A549 (cell line): Measurements from ENCODE around the gene SORBS1. TPM values are rescaled to one million over a fixed set of nuclear protein-coding genes. Genes with fewer than 3 reads are reported as not detected.

Experiments
- ATAC-seq, 2 experiments: fragments of 200-7000 bp in 1 of 2; fragments of >200 bp in 1 of 2; cut with Nextera tagmentation in 1 of 2; cut with Tn5 transposase in 1 of 2; 3 replicates each; pipeline versions ENCODE4 v1.8.0 to v1.9.1; 2018 to 2020; ENCODE audit warnings: mild to moderate bottlenecking in 1 of 2, moderate library complexity in 1 of 2
- CTCF ChIA-PET: fragments of 300-600 bp; sonication (Branson Sonifier 250); formaldehyde crosslinking; extraction: SDS; loops from one replicate; lab custom pipeline; 2021; ENCODE audit warnings: antibody characterized with exemption, inconsistent platforms; lab: Yijun Ruan, JAX
- POLR2A ChIA-PET: fragments of 350-600 bp; formaldehyde crosslinking; extraction: SDS; loops from one replicate; lab custom pipeline; 2021; ENCODE audit warnings: antibody characterized with exemption, inconsistent platforms; lab: Yijun Ruan, JAX
- DNase-seq, 2 experiments: peaks; one replicate each; pipeline versions ENCODE4 v3.0.0 to v3.0.0-alpha.2; 2011 to 2016; ENCODE audit warnings: low read depth in 1 of 2, low spot score in 1 of 2
- FAIRE-seq: peaks from 2 replicates; lab custom pipeline; 2011; peaks lifted over from hg19 to GRCh38; lab: Jason Lieb, UNC
- H3K27ac ChIP-seq, 2 experiments: fragments of >200 bp; sonication (Bioruptor Twin); formaldehyde crosslinking; 3 replicates each; pipeline ENCODE4 v1.5.1; 2016 to 2017
- H3K4me1 ChIP-seq: fragments of >200 bp; sonication (Bioruptor Twin); formaldehyde crosslinking; 3 replicates; pipeline ENCODE4 v1.6.1; 2016
- H3K4me2 ChIP-seq: fragments of >200 bp; sonication (Bioruptor Twin); formaldehyde crosslinking; 3 replicates; pipeline ENCODE4 v1.6.1; 2016
- H3K4me3 ChIP-seq: fragments of >200 bp; sonication (Bioruptor Twin); formaldehyde crosslinking; 3 replicates; pipeline ENCODE4 v1.5.1; 2016
- H3K9me3 ChIP-seq: fragments of >200 bp; sonication (Bioruptor Twin); formaldehyde crosslinking; 3 replicates; pipeline ENCODE4 v1.6.1; 2016
- BCL3 ChIP-seq: fragments of >200 bp; sonication (Bioruptor Twin); formaldehyde crosslinking; IDR thresholded peaks from 3 replicates; pipeline ENCODE4 v1.6.1; 2016
- CBX2 ChIP-seq: fragments of 200-600 bp; sonication (generic); IDR thresholded peaks from 2 replicates; pipeline ENCODE4 v1.6.1; 2016; ENCODE audit warnings: low read depth, mild to moderate bottlenecking, borderline replicate concordance
- CEBPB ChIP-seq, 2 experiments: fragments of >200 bp in 1 of 2; sonication (Bioruptor Twin) in 1 of 2; formaldehyde crosslinking in 1 of 2; IDR thresholded peaks; 2 replicates each; pipeline ENCODE4 v1.6.1; 2012 to 2016
- E2F6 ChIP-seq: IDR thresholded peaks from 2 replicates; pipeline ENCODE4 v1.6.1; 2012; ENCODE audit warnings: low read depth, borderline replicate concordance
- EHF ChIP-seq: fragments of 250-450 bp; sonication (Bioruptor Pico); IDR thresholded peaks from 2 replicates; pipeline ENCODE4 v1.5.0; 2020; ENCODE audit warnings: mild to moderate bottlenecking
- ELK1 ChIP-seq: fragments of 150-350 bp; IDR thresholded peaks from 2 replicates; pipeline ENCODE4 v1.6.1; 2014; ENCODE audit warnings: low read depth, mild to moderate bottlenecking, low read length
- FOSB ChIP-seq: fragments of 250-450 bp; sonication (Bioruptor Pico); IDR thresholded peaks from 2 replicates; pipeline ENCODE4 v1.5.0; 2020; ENCODE audit warnings: mild to moderate bottlenecking, moderate library complexity
- FOXS1 ChIP-seq: fragments of 250-450 bp; sonication (Bioruptor Pico); IDR thresholded peaks from 2 replicates; pipeline ENCODE4 v1.5.0; 2020; ENCODE audit warnings: mild to moderate bottlenecking, moderate library complexity
- HES2 ChIP-seq: fragments of >200 bp; sonication (Bioruptor Twin); formaldehyde crosslinking; IDR thresholded peaks from 2 replicates; pipeline ENCODE4 v1.6.1; 2016
- HOXB13 ChIP-seq: fragments of 250-450 bp; sonication (Bioruptor Pico); IDR thresholded peaks from 2 replicates; pipeline ENCODE4 v1.5.0; 2020; ENCODE audit warnings: low read depth, mild to moderate bottlenecking, moderate library complexity
- KDM5A ChIP-seq: fragments of 200-600 bp; sonication (generic); IDR thresholded peaks from 2 replicates; pipeline ENCODE4 v1.6.1; 2016; ENCODE audit warnings: antibody characterized with exemption, mild to moderate bottlenecking
- MAFK ChIP-seq: fragments of 450-650 bp; IDR thresholded peaks from 2 replicates; pipeline ENCODE4 v1.6.1; 2014; ENCODE audit not compliant: partially characterized antibody
- NFE2L2 ChIP-seq: fragments of 150-350 bp; conservative IDR thresholded peaks from 2 replicates; pipeline ENCODE4 v1.6.1; 2014; ENCODE audit warnings: low read length
- NPAS2 ChIP-seq: fragments of 250-450 bp; sonication (Bioruptor Pico); IDR thresholded peaks from 2 replicates; pipeline ENCODE4 v1.8.0; 2022; ENCODE audit warnings: mild to moderate bottlenecking, moderate library complexity, borderline replicate concordance
- POLR2AphosphoS2 ChIP-seq: conservative IDR thresholded peaks from 2 replicates; pipeline ENCODE4 v1.6.1; 2012; ENCODE audit warnings: low read length, improper control_type of control experiment, inconsistent platforms
- RAD21 ChIP-seq, 2 experiments: fragments of >200 bp in 1 of 2; sonication (Bioruptor Twin) in 1 of 2; formaldehyde crosslinking in 1 of 2; IDR thresholded peaks in 1 of 2; conservative IDR thresholded peaks in 1 of 2; 2 replicates in 1 of 2; 3 replicates in 1 of 2; pipeline ENCODE4 v1.6.1; 2012 to 2018; ENCODE audit warnings: inconsistent platforms in 1 of 2
- RARB ChIP-seq: fragments of 250-450 bp; sonication (Bioruptor Pico); IDR thresholded peaks from 2 replicates; pipeline ENCODE4 v1.8.0; 2021; ENCODE audit warnings: mild to moderate bottlenecking, moderate library complexity
- RFX5 ChIP-seq: fragments of 450-650 bp; IDR thresholded peaks from 2 replicates; pipeline ENCODE4 v1.7.1; 2014; ENCODE audit warnings: antibody characterized with exemption, mild to moderate bottlenecking, moderate library complexity
- RNF2 ChIP-seq: fragments of 200-600 bp; sonication (generic); IDR thresholded peaks from 2 replicates; pipeline ENCODE4 v1.6.1; 2016; ENCODE audit warnings: low read depth, mild to moderate bottlenecking, antibody characterized with exemption, moderate library complexity, borderline replicate concordance
- SREBF2 ChIP-seq: fragments of 450-650 bp; IDR thresholded peaks from 2 replicates; pipeline ENCODE4 v1.6.1; 2014; ENCODE audit warnings: mild to moderate bottlenecking, moderate library complexity
- TFCP2L1 ChIP-seq: fragments of 250-450 bp; sonication (Bioruptor Pico); IDR thresholded peaks from 2 replicates; pipeline ENCODE4 v1.5.0; 2021; ENCODE audit warnings: mild to moderate bottlenecking
- USF2 ChIP-seq: fragments of 450-650 bp; IDR thresholded peaks from 2 replicates; pipeline ENCODE4 v1.6.1; 2014; ENCODE audit warnings: antibody characterized with exemption
- ZC3H11A ChIP-seq: fragments of 450-650 bp; IDR thresholded peaks from 2 replicates; pipeline ENCODE4 v1.6.1; 2014; ENCODE audit warnings: antibody characterized with exemption, mild to moderate bottlenecking
- ZNF302 ChIP-seq: fragments of 250-450 bp; sonication (Bioruptor Pico); IDR thresholded peaks from 2 replicates; pipeline ENCODE4 v1.9.0; 2021; ENCODE audit warnings: inconsistent platforms, mild to moderate bottlenecking, moderate library complexity
- WGBS: methylation state at CpG from one replicate; pipeline ENCODE4 v1.1.6; 2017; ENCODE audit errors: missing lambda C conversion rate; 5-methylcytosine and 5-hydroxymethylcytosine counted together
- polyA plus RNA-seq, 4 experiments: library from polyadenylated mRNA; depleted of rRNA in 3 of 4; stranded (reverse); fragments of >200 nt; fragmentation: RNase III in 1 of 4; extraction: RNeasy Plus Mini Kit Qiagen cat#74134 plus additional on column Dnase treatment in 1 of 4; gene quantifications; 2 replicates in 3 of 4; 3 replicates in 1 of 4; pipeline ENCODE4 v1.2.3, GENCODE V29; 2011 to 2017
- TF ChIP-seq, protein P1 (sequence below): fragments of 250-450 bp; sonication (Bioruptor Pico); IDR thresholded peaks from 2 replicates; pipeline ENCODE4 v1.5.0; 2020; ENCODE audit warnings: low read depth, mild to moderate bottlenecking, moderate library complexity

The SORBS1 gene
- polyA plus RNA-seq, 2 of the 4 experiments (the other 2 are of a cell fraction) = 0.39 to 0.80 TPM

DNA sequence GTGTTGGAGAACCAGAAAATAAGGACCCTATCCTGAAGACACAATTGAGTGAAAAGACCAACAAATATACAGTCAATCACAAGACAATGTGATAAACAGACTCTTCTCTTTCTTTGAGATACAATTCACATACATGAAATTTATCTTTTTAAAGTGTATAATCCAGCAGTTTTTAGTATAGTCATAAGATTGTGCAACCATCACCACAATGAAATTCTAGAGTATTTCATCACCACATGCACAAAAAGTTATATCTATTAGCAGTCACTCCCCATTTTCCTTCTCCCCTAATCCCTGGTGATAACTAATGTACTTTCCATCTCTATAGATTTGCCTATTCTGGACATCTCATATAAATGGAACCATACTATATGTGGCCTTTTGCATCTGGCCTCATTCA, 8.2 kb upstream of the SORBS1 start:
- Histone ChIP-seq H3K4me1 (no peaks in the 10 kb centered on the region), H3K9me3 (no peaks in the 10 kb centered on the region), H3K4me2 (no peak overlapping the region), H3K27ac (no peak overlapping the region), H3K4me3 (no peak overlapping the region)
- POLR2A ChIA-PET = no interaction called here
- ATAC-seq (no peak), FAIRE-seq (no peak), DNase-seq (no peak)
- CTCF ChIA-PET = no interaction called here
- TF ChIP-seq ELK1 = no peak
- TF ChIP-seq RNF2 = no peak
- no peak for TF ChIP-seq SREBF2
- TF ChIP-seq USF2 = no peak
- no peak for TF ChIP-seq RFX5
- TF ChIP-seq HOXB13 (CRISPR knock-in tag) = no peak

DNA sequence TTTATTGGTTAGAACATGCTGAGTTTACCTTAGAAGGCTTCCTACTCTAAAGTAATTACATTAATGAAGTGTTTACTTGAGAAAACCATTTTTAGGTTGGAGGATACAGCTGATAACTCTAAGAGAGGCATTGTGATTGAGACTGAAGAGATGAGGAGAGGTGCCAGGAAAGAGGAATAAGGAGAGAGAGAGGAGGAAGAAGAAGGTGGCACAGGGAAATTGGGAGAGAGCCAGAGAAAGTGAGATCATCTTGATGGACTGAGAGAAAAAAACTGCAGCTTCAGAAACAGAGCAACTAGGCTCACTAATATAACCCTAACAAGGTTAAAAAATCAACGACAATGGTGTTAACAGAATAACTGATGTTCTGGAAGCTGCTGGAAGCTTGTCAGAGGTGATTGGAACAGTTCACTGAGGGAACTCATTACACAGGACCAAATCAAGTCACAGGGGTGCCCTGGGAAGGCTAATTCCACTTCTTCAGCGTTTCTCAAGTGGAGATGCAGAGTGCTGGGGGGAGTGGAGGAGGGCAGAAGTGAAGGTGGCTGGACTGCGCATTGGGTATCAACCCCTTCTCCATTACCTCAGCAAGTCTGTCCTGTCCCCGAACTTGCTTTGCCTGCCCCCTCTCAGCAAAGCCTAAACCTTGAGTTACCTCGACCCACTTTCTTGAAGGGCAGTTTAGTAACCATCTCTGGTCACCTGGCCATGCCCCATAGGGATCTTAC, 6.9 kb upstream of the SORBS1 start:
- DNase-seq = no peak

DNA sequence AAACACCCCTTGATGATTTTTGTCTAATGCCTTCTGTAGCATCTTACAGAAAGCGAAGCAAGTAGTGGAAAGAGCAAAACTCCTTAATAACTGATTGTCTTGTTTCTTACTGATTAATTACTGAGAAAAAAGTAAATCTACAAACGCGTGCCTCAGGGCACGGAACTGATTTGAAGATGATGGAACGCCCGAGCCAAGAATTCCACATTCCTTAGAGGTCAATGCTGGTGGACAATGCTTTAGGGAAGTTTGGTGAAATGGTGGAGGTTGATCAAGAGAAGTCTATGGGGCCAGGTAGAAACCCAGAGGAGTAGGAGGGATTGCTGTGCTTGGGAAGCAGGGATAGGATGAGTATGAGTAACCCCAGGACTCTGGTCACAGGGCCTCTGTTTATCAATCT, 5.0 kb upstream of the SORBS1 start:
- POLR2A ChIA-PET = no interaction called here
- ATAC-seq (no peak), FAIRE-seq (no peak), DNase-seq (no peak)
- WGBS = 85% methylated on average over 6 of the region's 6 CpGs
- no peaks in the 10 kb centered on the region for H3K9me3 ChIP-seq
- no peak overlapping the region for H3K27ac ChIP-seq
- CTCF ChIA-PET = interaction anchor here (1.3 kb wide), 1 partner anchor 191 kb away, joined by 3 read pairs; no protein-coding TSS in a partner anchor
- H3K4me2 ChIP-seq = no peak overlapping the region
- H3K4me1 ChIP-seq = 0 out of 3 replicates have a peak, but pooled peaks cover 3% of the 10 kb centered on the region
- no peak overlapping the region for H3K4me3 ChIP-seq
- TF ChIP-seq TFCP2L1 (CRISPR knock-in tag) (no peak), MAFK (no peak), BCL3 (no peak), EHF (CRISPR knock-in tag) (no peak), KDM5A (no peak), RARB (CRISPR knock-in tag) (no peak), CBX2 (no peak), NPAS2 (no peak), POLR2AphosphoS2 (no peak), ZNF302 (no peak), NFE2L2 (no peak), FOSB (no peak), HOXB13 (CRISPR knock-in tag) (no peak), RAD21 (conservative IDR thresholded peaks at IDR 0.05 in 1 of 2, IDR thresholded peaks at IDR 0.05 in 1 of 2) (no peak), RFX5 (no peak)
- TF ChIP-seq, protein P1, sequence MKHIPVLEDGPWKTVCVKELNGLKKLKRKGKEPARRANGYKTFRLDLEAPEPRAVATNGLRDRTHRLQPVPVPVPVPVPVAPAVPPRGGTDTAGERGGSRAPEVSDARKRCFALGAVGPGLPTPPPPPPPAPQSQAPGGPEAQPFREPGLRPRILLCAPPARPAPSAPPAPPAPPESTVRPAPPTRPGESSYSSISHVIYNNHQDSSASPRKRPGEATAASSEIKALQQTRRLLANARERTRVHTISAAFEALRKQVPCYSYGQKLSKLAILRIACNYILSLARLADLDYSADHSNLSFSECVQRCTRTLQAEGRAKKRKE (CRISPR knock-in tag) = no peak

More for the DNA sequence above, 6.9 kb upstream of the SORBS1 start:
- CTCF ChIA-PET = no interaction called here
- FAIRE-seq = no peak
- POLR2A ChIA-PET = no interaction called here
- no peak overlapping the region for H3K4me3 ChIP-seq
- H3K27ac ChIP-seq = no peak overlapping the region
- no peak for ATAC-seq
- no peak overlapping the region for H3K4me2 ChIP-seq
- no peak for TF ChIP-seq E2F6
- TF ChIP-seq HES2 = no peak
- TF ChIP-seq ZC3H11A = no peak
- TF ChIP-seq NPAS2 = no peak
- TF ChIP-seq CEBPB (IDR thresholded peaks at IDR 0.05) = no peak
- TF ChIP-seq USF2 = no peak
- no peak for TF ChIP-seq FOXS1 (CRISPR knock-in tag)
- WGBS = 54% methylated on average over 5 of the region's 5 CpGs
- H3K9me3 ChIP-seq = no peaks in the 10 kb centered on the region
- H3K4me1 ChIP-seq = no peaks in the 10 kb centered on the region
